Superior temporal gyrus (tissue), 1 donor: ENCODE measurements around the gene NFIB.

Experiments used
- DNase-seq: peaks from one replicate; pipeline ENCODE4 v3.0.0-alpha.2; 2016; ENCODE audit errors: extremely low spot score

NFIB gene

GRCh38 chr9:14216612-14217194 lies 97.2 kb downstream of the NFIB start:
- no peak for DNase-seq

- DNase-seq = no peak
Measured at GRCh38 chr9:14215614-14216013, 98.3 kb downstream of the NFIB start.

- no peak for DNase-seq
Measured at GRCh38 chr9:14214693-14215092, 99.2 kb downstream of the NFIB start.

- DNase-seq = no peak
Measured at GRCh38 chr9:14214065-14214684, 99.8 kb downstream of the NFIB start.

- no peak for DNase-seq
Measured at GRCh38 chr9:14213504-14213903, 100.4 kb downstream of the NFIB start.

- DNase-seq = no peak
Measured at GRCh38 chr9:14212697-14213420, 101.1 kb downstream of the NFIB start.

- DNase-seq = no peak
Measured at GRCh38 chr9:14212077-14212476, 101.9 kb downstream of the NFIB start.

- DNase-seq = no peak
Measured at GRCh38 chr9:14211564-14211963, 102.4 kb downstream of the NFIB start.

- no peak for DNase-seq
Measured at GRCh38 chr9:14210428-14210827, 103.5 kb downstream of the NFIB start.

GRCh38 chr9:14209399-14210345 lies 104.3 kb downstream of the NFIB start:
- no peak for DNase-seq

- DNase-seq = no peak
Measured at GRCh38 chr9:14207352-14207995, 106.5 kb downstream of the NFIB start.

GRCh38 chr9:14205463-14205862 lies 108.5 kb downstream of the NFIB start:
- no peak for DNase-seq

- DNase-seq = peak; percentile 79
Measured at GRCh38 chr9:14203356-14204056, 110.4 kb downstream of the NFIB start.

GRCh38 chr9:14198841-14199455 lies 115.0 kb downstream of the NFIB start:
- no peak for DNase-seq

GRCh38 chr9:14198047-14198840 lies 115.7 kb downstream of the NFIB start:
- DNase-seq = no peak

- no peak for DNase-seq
Measured at GRCh38 chr9:14197325-14197858, 116.5 kb downstream of the NFIB start.

- DNase-seq = no peak
Measured at GRCh38 chr9:14193328-14193990, 120.5 kb downstream of the NFIB start.

- no peak for DNase-seq
Measured at GRCh38 chr9:14192556-14192955, 121.4 kb downstream of the NFIB start.

GRCh38 chr9:14191512-14191911 lies 122.4 kb downstream of the NFIB start:
- no peak for DNase-seq
